Memory B cell (primary cell): ENCODE data around the gene ZNF511.

Experiments
- ATAC-seq: fragments of 150-1000 bp; cut with Tn5 transposase; 2 replicates; pipeline ENCODE4 v1.10.0; 2021; ENCODE audit warnings: low read depth, mild to moderate bottlenecking, moderate library complexity
- DNase-seq, 2 donors: peaks; one replicate each; pipeline ENCODE4 v3.0.0; 2022; ENCODE audit warnings: low spot score in 2 of 2
- H3K27ac Mint-ChIP-seq: one replicate; pipeline ENCODE4 v1.8.0; 2022; ENCODE audit warnings: mild to moderate bottlenecking, moderate library complexity, mixed read lengths
- H3K27me3 Mint-ChIP-seq: one replicate; pipeline ENCODE4 v1.8.0; 2022; ENCODE audit warnings: mixed read lengths
- H3K36me3 Mint-ChIP-seq: one replicate; pipeline ENCODE4 v1.8.0; 2022; ENCODE audit warnings: mild to moderate bottlenecking, mixed read lengths
- H3K4me1 Mint-ChIP-seq: one replicate; pipeline ENCODE4 v1.8.0; 2022; ENCODE audit warnings: mixed read lengths
- H3K4me3 Mint-ChIP-seq: one replicate; pipeline ENCODE4 v1.8.0; 2022; ENCODE audit warnings: mild to moderate bottlenecking, moderate library complexity, mixed read lengths
- H3K9me3 Mint-ChIP-seq: one replicate; pipeline ENCODE4 v1.8.0; 2022; ENCODE audit warnings: mixed read lengths

ZNF511 gene

DNA sequence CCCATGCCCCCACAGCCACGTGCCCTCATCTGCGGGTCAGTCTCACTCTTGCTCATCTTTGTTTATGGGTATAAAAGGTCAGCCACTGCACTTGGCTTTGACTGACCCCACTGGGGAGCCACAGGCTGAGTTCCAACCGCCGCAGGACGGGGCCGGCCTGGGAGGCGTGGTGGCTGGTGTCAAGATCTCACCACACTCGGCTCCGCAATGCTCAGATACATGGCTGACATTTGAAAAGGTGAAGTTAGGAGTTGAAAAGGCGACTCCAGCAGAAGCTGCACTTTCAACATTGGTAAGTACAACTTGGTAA lies 14.9 kb upstream of the ZNF511 start:
- no peaks in the 10 kb centered on the region for H3K9me3 Mint-ChIP-seq
- H3K4me1 Mint-ChIP-seq = no peaks in the 10 kb centered on the region
- no peak overlapping the region for H3K27ac Mint-ChIP-seq
- ATAC-seq = no peak
- peaks cover 22% of the 10 kb centered on the region for H3K36me3 Mint-ChIP-seq
- no peak for DNase-seq
- no peaks in the 10 kb centered on the region for H3K27me3 Mint-ChIP-seq
- H3K4me3 Mint-ChIP-seq = no peak overlapping the region

DNA sequence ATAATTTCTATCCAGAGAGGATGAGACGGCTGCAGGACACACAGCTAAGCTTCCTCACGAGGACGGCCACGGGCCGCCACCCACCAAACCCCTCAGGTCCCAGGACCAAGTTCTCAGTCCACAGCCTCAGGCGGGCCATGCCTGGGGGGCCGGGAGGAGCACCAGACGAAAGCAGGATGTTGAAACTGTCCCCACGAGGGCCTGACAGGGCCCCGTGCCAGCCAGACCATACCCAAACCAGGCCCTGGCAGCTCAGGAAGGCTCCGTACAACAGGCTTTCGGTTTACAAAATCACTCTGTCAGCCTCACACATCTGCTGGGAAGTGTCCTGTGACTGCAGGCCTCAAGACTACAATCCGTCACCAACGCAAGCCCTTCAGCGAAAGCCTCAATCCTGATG lies 14.5 kb upstream of the ZNF511 start:
- H3K4me3 Mint-ChIP-seq = no peak overlapping the region
- H3K27ac Mint-ChIP-seq = no peak overlapping the region
- DNase-seq (no peak), ATAC-seq (no peak)
- H3K27me3 Mint-ChIP-seq = no peaks in the 10 kb centered on the region
- no peaks in the 10 kb centered on the region for H3K4me1 Mint-ChIP-seq
- peaks cover 21% of the 10 kb centered on the region for H3K36me3 Mint-ChIP-seq
- H3K9me3 Mint-ChIP-seq = no peaks in the 10 kb centered on the region

- H3K36me3 Mint-ChIP-seq = peaks cover 28% of the 10 kb centered on the region
- no peak overlapping the region for H3K27ac Mint-ChIP-seq
- H3K4me3 Mint-ChIP-seq = no peak overlapping the region
- no peaks in the 10 kb centered on the region for H3K27me3 Mint-ChIP-seq
- DNase-seq (no peak), ATAC-seq (no peak)
- H3K9me3 Mint-ChIP-seq = no peaks in the 10 kb centered on the region
- no peaks in the 10 kb centered on the region for H3K4me1 Mint-ChIP-seq
Observed at GRCh38 chr10:133295426-133296320, 13.0 kb upstream of the ZNF511 start.

DNA sequence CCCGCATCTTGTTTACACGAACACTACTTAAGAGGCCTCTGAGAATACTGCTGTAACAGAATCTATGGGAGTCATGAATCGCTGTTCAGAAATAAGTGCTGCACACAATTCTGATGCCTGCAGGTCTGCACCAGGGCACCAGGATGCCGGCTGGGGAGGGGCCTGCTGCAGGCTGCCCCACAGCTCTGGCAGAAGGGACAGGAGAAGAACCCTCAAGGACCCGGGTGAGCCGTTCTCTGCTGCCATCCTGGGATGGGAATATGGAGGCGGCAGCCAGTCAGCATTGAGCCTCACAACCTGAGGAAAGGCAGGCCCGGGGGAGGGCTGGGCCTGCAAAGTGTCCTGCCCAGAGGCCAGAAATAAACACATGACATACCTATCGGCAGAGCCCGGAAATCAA lies 11.2 kb upstream of the ZNF511 start:
- H3K27ac Mint-ChIP-seq = no peak overlapping the region
- peaks cover 2% of the 10 kb centered on the region for H3K4me1 Mint-ChIP-seq
- ATAC-seq (no peak), DNase-seq (no peak)
- no peaks in the 10 kb centered on the region for H3K27me3 Mint-ChIP-seq
- H3K36me3 Mint-ChIP-seq = peaks cover 35% of the 10 kb centered on the region
- H3K4me3 Mint-ChIP-seq = no peak overlapping the region
- no peaks in the 10 kb centered on the region for H3K9me3 Mint-ChIP-seq

- no peak for ATAC-seq
- no peak overlapping the region for H3K27ac Mint-ChIP-seq
- peaks cover 5% of the 10 kb centered on the region for H3K4me1 Mint-ChIP-seq
- peaks cover 38% of the 10 kb centered on the region for H3K36me3 Mint-ChIP-seq
- no peak overlapping the region for H3K4me3 Mint-ChIP-seq
- H3K27me3 Mint-ChIP-seq = no peaks in the 10 kb centered on the region
- no peaks in the 10 kb centered on the region for H3K9me3 Mint-ChIP-seq
- no peak for DNase-seq
Observed at GRCh38 chr10:133298466-133298865, 10.2 kb upstream of the ZNF511 start.

GRCh38 chr10:133299224-133299623 lies 9.5 kb upstream of the ZNF511 start:
- peaks cover 7% of the 10 kb centered on the region for H3K4me1 Mint-ChIP-seq
- H3K36me3 Mint-ChIP-seq = peaks cover 38% of the 10 kb centered on the region
- H3K9me3 Mint-ChIP-seq = no peaks in the 10 kb centered on the region
- H3K27ac Mint-ChIP-seq = no peak overlapping the region
- no peak overlapping the region for H3K4me3 Mint-ChIP-seq
- no peaks in the 10 kb centered on the region for H3K27me3 Mint-ChIP-seq
- ATAC-seq (no peak), DNase-seq (no peak)

- Mint-ChIP-seq H3K36me3 (peaks cover 35% of the 10 kb centered on the region), H3K9me3 (no peaks in the 10 kb centered on the region), H3K27ac (no peak overlapping the region)
Observed at GRCh38 chr10:133299738-133300137, 9.0 kb upstream of the ZNF511 start.

GRCh38 chr10:133302230-133302629 lies 6.5 kb upstream of the ZNF511 start:
- DNase-seq (no peak), ATAC-seq (no peak)
- Mint-ChIP-seq H3K4me3 (no peak overlapping the region), H3K36me3 (peaks cover 34% of the 10 kb centered on the region), H3K27me3 (no peaks in the 10 kb centered on the region), H3K4me1 (peaks cover 18% of the 10 kb centered on the region), H3K27ac (no peak overlapping the region), H3K9me3 (no peaks in the 10 kb centered on the region)

More at GRCh38 chr10:133299738-133300137, 9.0 kb upstream of the ZNF511 start:
- ATAC-seq (no peak), DNase-seq (no peak)
- H3K4me3 Mint-ChIP-seq = no peak overlapping the region
- peaks cover 7% of the 10 kb centered on the region for H3K4me1 Mint-ChIP-seq
- no peaks in the 10 kb centered on the region for H3K27me3 Mint-ChIP-seq

DNA sequence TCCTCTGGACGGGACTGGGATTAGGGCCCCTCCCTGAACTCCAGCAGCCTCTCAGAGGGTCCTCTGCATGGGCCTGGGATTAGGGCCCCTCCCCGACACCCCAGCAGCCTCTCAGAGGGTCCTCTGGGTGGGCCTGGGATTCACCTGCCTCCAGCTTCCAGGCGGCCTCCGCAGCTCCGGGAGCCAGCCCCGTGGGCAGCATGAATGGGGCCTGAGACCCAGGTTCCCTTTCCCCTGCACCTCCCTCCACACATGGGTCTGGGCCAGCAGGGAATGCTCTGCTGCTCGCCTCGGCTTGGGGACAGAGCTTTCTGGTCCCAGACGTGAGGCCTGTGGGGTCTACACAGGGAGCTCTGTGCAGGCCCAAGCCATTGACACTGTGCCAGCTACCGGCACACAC lies 5.5 kb upstream of the ZNF511 start:
- peaks cover 23% of the 10 kb centered on the region for H3K4me1 Mint-ChIP-seq
- peak overlapping the region; percentile 51 for H3K27ac Mint-ChIP-seq
- ATAC-seq = no peak
- peaks cover 30% of the 10 kb centered on the region for H3K36me3 Mint-ChIP-seq
- DNase-seq = no peak
- H3K27me3 Mint-ChIP-seq = no peaks in the 10 kb centered on the region
- H3K4me3 Mint-ChIP-seq = no peak overlapping the region
- H3K9me3 Mint-ChIP-seq = no peaks in the 10 kb centered on the region

DNA sequence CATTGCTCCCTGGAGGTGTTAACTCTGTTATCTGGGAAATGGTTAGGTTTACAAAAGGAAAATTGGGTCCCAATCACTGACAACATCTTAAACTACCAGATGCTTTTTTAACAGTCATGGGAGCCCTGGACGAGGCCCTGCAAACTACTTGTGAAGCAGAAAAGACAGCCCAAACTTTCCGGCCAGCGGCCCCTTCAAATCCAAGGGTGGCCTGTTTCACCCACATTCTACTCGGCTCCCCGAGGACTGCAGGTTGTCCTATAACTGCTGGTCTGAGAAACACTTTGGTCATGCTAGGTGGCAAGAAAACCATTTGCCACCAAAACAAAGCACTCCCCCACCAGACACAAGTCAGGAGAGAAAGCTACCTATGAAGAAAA lies 2.6 kb upstream of the ZNF511 start:
- ATAC-seq = no peak
- DNase-seq = no peak
- Mint-ChIP-seq H3K4me1 (peaks cover 23% of the 10 kb centered on the region), H3K27me3 (no peaks in the 10 kb centered on the region), H3K27ac (peak overlapping the region; percentile 100), H3K4me3 (peak overlapping the region; percentile 8), H3K36me3 (peaks cover 13% of the 10 kb centered on the region), H3K9me3 (no peaks in the 10 kb centered on the region)

DNA sequence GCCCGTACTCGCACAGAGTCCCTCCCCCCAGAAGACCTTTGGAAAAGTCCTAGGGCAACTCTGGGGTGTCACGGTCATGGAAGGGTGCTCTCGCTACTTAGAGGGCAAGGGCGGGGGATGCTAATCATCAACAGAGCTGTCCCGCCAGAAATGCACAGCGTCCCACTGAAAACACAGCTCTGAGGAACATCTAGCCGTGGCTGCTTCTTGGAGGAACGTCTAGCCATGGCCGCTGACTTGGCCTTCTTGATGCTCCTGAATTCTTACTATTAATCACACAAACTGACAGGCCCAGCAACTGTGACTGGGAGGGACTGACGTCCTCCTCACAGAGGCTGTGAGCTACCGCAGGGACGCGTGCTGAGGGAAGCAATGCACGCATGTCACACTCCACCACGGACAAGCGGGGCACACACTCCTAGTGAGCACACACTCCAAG lies 1.8 kb upstream of the ZNF511 start:
- peaks cover 14% of the 10 kb centered on the region for H3K36me3 Mint-ChIP-seq
- DNase-seq = no peak
- peak overlapping the region; percentile 98 for H3K4me3 Mint-ChIP-seq

GRCh38 chr10:133307776-133308420 lies 816 bp upstream of the ZNF511 start:
- Mint-ChIP-seq H3K27ac (peak overlapping the region; percentile 100), H3K9me3 (no peaks in the 10 kb centered on the region), H3K36me3 (peaks cover 12% of the 10 kb centered on the region), H3K4me1 (peaks cover 18% of the 10 kb centered on the region), H3K27me3 (no peaks in the 10 kb centered on the region), H3K4me3 (peak overlapping the region; percentile 98)
- ATAC-seq (peak; percentile 44), DNase-seq (peak; percentile 79 to 83)

More for the DNA sequence above, 1.8 kb upstream of the ZNF511 start:
- no peak for ATAC-seq
- Mint-ChIP-seq H3K27me3 (no peaks in the 10 kb centered on the region), H3K4me1 (peaks cover 23% of the 10 kb centered on the region), H3K9me3 (no peaks in the 10 kb centered on the region), H3K27ac (peak overlapping the region; percentile 100)

DNA sequence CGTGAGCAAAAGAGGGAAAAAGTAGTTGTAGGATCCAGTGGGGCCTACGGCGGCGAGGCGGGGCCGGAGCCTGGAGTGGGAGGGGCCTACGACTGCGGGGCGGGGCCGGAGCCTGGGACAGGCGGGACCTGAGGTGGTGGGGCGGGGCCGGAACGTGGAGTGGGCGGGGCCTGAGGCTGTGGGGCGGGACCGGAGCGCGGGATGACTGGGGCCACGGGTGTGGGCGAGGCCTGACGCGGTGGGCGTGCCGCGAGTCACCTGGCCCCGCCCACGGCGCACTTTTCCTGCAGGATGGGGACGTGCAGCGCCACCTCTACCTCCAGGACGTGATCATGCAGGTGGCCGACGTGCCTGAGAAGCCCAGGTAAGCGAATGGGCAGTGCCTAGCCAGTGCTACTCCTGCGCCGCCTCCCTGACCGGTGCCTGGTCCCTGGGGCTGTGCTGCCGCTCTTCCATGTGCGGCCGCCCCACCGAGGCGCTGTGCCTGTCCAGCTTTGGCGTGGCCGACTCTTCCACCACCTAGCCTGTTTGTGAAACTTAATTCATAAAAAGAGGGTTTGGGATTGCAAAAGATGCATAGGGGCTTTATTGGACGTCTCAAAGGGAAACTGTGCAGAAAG lies 496 bp downstream of the ZNF511 start:
- Mint-ChIP-seq H3K27me3 (no peaks in the 10 kb centered on the region), H3K9me3 (no peaks in the 10 kb centered on the region), H3K4me3 (peak overlapping the region; percentile 83), H3K36me3 (peaks cover 12% of the 10 kb centered on the region), H3K27ac (peak overlapping the region; percentile 100), H3K4me1 (peaks cover 20% of the 10 kb centered on the region)
- ATAC-seq (peak; percentile 70), DNase-seq (peak in 1 of 2 donors; percentile 96)

GRCh38 chr10:133309720-133310398 lies 1.1 kb downstream of the ZNF511 start:
- Mint-ChIP-seq H3K36me3 (peaks cover 12% of the 10 kb centered on the region), H3K4me3 (peak overlapping the region; percentile 83)
- no peak for DNase-seq

More at GRCh38 chr10:133309720-133310398, 1.1 kb downstream of the ZNF511 start:
- H3K4me1 Mint-ChIP-seq = peaks cover 24% of the 10 kb centered on the region
- no peak for ATAC-seq
- no peaks in the 10 kb centered on the region for H3K27me3 Mint-ChIP-seq
- no peak overlapping the region for H3K27ac Mint-ChIP-seq
- H3K9me3 Mint-ChIP-seq = no peaks in the 10 kb centered on the region
